Skin of body (tissue), 2 donors: ENCODE results near the gene PDXK. TPM values are rescaled to one million over a fixed set of nuclear protein-coding genes. Genes with fewer than 3 reads are reported as not detected.
"Not testable (repeated sequence)": the region's sequence is repeated elsewhere in the genome, so short reads cannot be mapped to it uniquely, and the experiment has no call there.

Source experiments
- DNase-seq: peaks from one replicate; lab custom pipeline; 2025; lab: John Stamatoyannopoulos, UW
- total RNA-seq: library from RNA; depleted of rRNA; stranded (reverse); fragments of >200 nt; gene quantifications from one replicate; pipeline ENCODE4 v1.2.3, GENCODE V29; 2014

Gene PDXK
- total RNA-seq, result 38.8 TPM

DNA sequence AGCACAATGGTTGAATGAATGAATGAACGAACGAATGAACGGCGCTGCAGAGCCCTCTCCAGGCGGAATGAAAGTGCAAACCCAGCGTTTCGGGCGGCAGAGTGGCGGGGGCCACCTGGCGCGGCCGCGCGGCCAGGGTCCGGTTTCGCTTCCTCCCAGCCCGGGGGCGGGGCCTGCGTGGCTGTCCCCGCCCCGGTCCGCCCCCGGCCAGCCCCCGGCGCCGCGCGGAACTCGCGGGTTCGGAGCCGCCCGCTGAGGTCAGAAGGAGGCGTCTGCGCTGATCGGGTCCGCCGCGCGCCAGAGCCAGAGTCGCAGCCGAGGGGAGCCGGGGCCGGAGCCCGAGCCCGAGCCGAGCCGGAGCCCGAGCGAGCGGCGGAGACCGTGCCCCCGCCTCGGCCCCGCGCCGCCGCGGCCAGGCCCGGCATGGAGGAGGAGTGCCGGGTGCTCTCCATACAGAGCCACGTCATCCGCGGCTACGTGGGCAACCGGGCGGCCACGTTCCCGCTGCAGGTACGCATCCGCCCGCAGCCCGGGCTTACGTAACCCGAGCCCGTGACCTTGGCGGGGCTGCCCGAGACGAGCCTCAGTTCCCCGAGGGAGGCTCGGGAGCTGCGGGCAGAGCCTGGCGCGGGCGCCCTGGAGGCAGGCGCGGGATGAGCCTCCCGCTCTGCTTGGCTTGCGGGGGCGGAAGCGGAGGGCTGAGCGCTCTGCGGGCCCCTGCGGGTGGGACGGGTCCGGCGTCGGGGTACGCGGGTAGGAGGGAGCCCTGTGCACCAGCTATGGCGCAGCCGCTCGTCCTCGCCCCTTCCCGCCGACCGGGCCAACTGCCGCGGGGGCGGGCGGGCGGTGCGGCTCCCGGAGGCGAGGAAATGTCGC lies at the start of gene PDXK:
PDXK (plus strand) TSS at position 258 of the 876 bp plus-strand sequence; CDS start at position 424, 166 bp downstream.
- DNase-seq, result peak; percentile 42

DNA sequence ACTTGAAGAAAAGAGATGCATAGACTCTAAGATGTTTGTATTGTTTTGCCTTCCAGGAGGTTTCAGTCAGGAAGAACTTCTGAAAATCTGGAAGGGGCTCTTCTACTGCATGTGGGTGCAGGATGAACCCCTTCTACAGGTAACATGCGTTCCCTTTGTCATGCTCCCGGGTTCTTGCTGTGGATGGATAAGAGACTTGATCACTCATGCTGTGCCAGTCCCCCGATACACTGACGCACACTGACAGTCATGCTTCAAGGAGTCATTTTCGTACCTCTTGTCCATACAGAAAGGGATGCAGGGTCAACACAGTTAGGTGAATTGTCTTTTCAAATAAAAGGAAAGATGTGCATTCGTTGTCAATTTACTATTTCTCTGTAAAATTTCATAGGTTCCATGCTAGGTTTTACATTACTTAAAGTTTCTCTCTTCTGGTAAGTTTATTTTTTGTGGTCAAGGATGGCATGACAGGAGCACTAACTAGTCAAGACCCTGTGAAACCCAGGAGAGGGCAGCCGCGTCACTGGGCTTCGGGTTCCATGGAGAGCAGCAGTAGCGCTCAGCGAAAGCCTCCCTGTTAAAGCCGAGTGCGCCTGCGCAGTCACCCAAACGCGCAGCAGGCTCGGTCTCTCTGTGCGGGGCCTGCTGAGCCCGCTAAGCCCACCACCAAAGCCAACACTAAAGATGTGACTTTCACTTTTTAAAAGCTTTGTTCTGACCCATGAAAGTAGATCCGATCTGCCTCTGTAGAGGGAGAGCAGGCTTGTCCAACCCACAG lies 48.9 kb upstream of the PDXK start:
- DNase-seq, result no peak

DNA sequence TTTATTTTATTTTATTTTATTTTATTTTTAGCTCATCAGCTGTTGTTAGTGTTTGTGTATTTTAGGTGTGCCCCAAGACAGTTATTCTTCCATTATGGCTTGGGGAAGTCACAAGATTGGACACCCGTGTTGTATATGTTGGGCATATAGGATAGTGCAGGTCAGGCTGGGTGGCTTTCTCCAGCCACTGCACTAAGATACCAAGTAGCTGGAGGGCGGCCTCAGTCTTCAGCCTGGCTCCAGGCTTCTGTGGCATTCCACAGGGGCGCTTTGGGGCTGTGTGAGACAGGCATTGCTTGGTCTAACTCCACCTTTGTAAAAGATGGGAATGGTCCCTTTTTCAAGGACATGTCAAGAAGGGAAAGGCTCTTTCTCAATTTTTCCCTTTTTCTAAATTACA lies 43.1 kb upstream of the PDXK start:
- no peak for DNase-seq

DNA sequence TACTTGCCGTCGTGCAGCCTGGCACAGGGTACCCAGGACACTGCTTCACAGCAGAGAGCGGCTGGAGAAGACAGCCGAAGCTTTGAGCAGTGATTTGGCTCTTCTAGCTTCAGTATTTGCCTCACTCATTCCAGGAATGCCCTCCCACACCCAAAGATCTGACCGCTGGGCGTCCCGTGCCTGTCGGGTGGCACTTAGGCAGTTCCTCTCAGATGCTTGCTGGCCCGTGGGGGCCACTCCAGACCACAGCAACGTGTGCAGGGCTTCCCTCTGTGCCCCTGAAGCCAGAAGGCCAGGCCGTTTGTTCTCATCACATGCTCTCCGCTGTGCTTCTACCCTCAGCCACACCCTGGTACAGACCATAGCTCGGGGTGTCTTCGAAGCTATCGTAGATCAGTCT lies 42.5 kb upstream of the PDXK start:
- DNase-seq, result no peak

DNA sequence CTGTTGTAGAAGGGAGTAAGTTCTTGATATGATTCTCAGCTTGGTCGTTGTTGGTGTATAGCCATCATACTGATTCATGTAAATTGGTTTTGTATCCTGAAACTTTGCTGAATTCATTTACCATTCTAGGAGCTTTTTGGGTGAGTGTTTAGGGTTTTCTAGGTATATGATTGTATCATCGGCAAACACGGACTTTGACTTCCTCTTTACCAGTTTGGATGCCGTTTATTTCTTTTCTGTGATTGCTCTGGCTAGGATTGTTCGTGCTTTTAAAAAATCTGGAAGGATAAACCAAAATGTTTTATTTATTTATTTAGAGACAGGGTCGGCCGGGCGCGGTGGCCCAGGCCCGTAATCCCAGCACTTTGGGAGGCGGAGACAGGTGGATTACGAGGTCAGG lies 39.0 kb upstream of the PDXK start:
- no peak for DNase-seq

DNA sequence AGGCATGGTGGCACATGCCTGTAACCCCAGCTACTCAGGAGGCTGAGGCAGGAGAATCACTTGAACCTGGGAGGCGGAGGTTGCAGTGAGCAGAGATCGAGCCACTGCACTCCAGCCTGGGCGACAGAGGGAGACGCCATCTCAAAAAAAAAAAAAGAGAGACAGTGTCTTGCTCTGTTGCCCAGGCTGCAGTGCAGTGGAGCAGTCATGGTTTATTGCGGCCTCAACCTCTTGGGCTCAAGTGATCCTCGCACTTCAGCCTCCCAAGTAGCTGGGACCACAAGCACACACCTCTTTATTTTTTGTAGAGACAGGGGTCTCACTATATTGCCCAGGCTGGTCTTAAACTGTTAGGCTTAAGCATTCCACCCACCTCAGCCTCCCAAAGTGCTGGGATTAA lies 38.5 kb upstream of the PDXK start:
- not testable (repeated sequence) for DNase-seq

DNA sequence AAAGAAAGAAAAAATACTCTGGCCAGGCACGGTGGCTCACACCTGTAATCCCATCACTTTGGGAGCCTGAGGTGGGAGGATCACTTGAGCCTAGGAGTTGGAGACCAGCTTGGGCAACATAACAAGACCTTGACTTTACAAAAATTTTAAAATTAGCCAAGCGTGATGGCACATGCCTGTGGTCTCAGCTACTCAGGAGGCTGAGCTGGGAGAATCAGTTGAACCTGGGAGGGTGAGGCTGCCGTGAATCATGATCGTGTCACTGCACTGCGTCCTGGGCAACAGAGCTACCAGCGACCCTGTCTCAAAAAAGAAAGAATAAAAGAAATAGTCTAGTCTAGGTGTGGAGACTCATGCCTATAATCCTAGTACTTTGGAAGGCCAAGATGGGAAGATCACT lies 37.3 kb upstream of the PDXK start:
- DNase-seq, result no peak

DNA sequence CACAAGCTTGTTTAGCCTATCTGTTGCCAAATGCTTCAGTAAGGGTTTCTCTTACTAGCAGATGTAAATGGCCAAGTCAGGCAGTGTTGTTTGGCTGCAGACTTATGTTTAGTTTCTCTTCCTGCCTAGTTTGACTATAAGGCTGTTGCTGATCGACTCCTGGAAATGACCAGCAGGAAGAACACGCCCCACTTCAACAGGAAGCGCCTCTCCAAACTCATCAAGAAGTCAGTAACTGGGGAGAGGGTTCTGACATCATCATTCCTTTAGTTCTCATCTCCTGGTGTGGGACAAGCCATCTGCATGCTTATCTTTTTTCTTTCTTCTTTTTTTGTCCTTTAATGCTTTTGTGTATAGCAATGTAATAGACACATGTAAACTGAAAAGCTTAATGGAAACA lies 34.5 kb upstream of the PDXK start:
- no peak for DNase-seq

DNA sequence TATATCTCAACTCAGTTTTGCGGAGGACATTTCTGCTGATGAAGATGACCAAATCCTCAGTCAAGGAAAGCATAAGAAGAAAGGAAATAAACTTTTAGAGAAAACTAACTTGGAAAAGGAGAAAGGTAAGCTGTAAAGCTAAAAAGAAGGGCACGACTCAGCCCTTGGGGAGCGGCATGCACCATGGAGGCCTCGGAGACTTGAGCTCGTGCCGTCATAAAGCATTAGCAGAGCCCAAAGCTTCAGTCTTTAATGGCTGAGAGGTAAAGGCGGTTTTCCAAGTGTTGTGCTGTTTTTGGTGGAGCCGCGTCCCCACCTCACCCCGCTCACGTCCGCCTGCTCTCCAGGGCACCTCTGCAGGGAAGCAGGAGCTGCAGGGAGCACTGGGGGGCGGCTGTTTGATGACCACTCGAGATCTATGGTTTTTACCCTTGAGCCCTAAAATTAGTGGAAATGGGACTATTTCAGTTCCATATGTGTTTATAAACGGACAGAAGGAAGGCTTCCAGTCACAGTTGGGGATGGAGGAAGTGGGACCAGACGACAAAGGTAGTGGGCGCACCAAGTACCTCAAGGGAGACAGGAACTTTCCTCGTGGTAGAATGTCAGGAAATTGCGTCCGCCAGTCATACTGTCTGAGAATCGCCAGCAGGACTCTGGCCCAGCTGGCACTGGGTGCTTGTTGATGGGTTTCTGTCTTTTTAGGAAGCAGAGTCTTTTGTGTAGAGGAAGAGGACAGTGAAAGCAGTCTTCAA lies 31.9 kb upstream of the PDXK start:
- no peak for DNase-seq

DNA sequence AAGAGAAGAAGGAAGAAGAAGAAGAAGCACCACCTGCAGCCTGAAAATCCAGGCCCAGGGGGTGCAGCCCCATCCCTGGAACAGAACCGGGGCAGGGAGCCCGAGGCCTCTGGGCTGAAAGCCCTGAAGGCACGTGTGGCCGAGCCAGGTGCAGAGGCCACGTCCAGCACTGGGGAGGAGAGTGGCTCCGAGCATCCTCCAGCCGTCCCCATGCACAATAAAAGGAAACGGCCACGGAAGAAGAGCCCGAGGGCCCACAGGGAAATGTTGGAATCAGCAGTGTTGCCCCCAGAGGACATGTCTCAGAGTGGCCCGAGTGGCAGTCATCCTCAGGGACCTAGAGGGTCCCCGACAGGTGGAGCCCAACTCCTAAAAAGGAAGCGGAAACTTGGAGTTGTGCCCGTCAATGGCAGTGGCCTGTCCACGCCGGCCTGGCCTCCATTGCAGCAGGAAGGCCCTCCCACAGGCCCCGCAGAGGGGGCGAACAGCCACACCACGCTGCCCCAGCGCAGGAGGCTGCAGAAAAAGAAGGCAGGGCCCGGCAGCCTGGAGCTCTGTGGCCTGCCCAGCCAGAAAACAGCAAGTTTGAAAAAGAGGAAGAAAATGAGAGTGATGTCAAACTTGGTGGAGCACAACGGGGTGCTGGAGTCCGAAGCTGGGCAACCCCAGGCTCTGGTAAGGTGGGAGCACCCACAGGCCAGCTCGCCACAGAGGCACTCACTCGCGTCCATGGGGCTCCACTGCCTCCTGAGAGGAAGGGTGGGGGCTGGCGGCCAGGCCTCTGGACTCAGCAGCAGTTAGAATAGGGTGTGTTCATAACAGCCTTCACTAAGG lies 31.1 kb upstream of the PDXK start:
- no peak for DNase-seq

DNA sequence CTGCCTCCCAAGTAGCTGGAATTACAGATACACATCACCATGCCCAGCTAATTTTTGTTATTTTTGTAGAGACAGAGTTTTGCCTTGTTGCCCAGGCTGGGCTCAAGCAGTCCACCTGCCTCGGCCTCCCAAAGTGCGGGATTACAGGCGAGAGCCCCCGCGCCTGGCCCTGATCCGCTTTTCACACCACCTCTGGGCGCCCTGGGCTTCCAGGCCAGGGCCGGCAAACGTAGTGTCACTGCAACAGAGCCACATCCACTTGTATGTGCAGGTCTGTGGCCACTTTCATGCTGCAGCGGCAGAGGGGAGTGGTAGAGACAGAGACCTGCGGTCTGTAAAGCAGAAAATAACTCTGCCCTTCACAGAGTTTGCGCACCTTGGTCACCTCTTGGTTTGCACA lies 30.0 kb upstream of the PDXK start:
- DNase-seq, result no peak

DNA sequence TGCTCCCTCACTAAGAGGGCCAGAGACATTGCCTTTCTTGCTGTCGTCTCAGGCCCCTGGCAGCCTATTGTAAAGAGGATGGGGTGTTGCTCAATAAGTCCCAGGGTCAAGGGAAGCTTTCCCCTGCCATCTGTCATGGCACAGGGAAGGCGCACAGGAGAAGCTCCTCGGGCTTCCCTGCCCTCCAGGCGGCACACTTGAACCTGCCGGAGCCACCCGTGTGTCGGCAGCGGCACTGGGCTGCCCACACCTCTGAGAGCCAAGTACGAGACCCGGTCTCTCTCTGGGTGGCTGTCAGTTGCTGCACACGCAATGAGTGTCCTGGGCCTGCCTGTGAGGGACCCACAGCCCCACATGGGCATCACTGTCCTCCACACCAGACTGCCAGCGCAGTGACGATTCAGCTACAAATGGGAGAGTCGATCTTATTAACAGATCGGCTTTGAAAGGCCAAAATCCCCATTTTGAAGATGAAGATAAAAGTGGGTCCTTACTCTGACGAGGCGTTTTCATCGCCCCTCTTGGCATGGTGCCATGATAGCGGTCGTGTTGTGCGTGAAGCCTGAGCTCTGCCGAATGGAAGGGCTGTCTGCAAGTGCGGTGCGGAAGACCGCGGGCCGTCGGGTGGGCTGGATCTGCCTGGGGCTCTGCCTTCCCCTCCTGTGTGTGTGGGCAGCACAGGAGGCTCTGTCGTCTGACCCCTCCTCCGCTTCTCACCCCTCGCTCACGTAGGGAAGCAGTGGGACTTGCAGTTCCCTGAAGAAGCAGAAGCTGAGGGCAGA lies 29.2 kb upstream of the PDXK start:
- DNase-seq, result no peak

DNA sequence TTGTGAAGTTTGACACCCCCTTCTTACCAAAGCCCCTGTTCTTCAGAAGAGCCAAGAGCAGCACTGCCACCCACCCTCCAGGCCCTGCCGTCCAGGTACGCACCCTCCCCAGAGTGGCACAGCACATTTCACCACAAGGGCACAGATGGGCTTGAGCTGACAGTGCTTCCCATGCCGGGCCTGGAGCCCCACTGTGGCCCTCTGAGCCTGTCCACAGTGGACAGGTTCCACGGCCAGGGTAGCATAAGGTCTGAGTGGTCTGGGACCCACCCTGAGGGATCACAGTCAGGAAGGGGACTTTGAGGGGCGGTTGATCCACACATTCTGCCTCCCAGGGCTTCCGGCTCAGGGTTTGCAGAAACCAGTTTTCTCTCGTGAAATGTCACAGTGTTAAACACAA lies 28.6 kb upstream of the PDXK start:
- DNase-seq, result no peak

DNA sequence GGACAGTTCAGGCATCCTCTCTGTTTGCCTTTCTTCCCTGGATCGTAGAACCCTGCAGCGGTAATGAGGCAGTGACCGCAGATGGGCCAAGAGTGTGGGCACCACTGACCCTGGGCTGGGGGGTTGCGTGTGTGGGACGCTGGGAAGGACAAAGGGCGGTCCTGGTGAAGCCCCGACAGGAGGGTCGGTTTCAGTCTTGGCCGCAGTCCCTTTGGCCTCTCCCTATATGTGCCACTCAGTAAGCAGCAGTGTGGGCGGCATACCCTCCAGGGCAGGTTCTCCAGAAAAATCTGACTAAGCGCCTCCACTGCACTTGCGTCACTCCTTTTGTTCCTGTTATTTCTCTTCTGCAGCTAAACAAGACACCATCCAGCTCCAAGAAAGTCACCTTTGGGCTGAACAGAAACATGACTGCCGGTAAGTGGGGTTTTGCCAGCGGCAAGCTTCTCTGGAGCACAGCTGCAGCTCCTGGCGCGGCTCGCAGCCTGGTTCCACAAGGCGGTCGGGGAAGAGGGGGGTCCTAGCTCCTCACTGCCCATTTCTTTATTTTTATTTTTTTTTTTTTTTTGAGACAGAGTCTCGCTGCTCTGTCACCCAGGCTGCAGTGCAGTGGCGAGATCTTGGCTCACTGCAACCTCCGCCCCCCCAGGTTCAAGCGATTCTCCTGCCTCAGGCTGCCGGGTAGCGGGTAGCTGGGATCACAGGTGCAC lies 27.7 kb upstream of the PDXK start:
- no peak for DNase-seq

DNA sequence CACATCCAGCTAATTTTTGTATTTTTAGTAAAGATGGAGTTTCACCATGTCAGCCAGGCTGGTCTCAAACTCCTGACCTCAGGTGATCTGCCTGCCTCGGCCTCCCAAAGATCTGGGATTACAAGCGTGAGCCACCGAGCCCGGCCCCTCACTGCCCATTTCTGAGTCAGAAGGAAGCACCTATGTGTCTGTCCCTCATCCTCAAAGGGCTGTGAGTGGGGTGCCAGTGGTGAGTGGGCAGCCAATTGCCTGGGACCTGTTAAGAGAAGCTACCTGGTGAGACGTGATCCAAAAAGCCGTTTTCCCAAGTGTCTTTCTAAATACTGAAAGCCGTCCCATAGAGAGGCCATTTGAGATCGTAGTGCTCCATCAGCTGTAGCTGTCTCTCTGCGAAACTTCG lies 27.1 kb upstream of the PDXK start:
- no peak for DNase-seq

DNA sequence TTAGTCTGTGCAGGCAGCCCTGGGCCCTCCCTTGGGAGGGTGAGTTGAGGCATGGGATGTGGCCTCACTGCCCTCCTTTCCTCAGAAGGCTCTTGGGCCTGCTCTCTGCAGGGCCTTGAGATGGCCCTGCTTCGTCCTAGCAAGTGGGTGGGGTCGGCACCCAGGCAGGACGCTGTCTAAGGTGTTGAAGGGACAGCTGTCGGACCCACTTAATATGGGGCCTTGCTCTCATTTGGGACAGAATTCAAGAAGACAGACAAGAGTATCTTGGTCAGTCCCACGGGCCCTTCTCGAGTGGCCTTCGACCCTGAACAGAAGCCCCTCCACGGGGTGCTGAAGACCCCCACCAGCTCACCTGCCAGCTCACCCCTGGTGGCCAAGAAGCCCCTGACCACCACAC lies 26.0 kb upstream of the PDXK start:
- no peak for DNase-seq

DNA sequence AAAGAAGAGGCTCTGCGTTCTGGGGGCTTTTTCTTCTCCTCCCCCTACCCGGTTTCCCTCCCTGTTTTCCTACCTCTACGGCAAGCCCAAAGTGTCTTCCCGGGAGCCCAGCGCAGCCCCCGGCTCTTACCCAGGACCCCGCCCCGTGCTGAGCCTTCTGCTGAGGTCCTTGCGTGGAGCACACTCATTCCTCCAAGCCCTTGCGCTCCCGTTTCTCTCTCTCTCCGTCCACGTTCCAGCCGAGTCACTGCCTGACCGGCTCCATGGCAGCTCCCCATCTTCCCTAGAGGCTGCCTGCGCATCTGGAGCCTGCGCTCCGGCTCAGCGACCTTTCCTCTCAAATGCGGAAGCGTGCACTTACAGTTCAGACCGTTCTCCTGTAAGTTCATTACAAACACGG lies 24.9 kb upstream of the PDXK start:
- no peak for DNase-seq

DNA sequence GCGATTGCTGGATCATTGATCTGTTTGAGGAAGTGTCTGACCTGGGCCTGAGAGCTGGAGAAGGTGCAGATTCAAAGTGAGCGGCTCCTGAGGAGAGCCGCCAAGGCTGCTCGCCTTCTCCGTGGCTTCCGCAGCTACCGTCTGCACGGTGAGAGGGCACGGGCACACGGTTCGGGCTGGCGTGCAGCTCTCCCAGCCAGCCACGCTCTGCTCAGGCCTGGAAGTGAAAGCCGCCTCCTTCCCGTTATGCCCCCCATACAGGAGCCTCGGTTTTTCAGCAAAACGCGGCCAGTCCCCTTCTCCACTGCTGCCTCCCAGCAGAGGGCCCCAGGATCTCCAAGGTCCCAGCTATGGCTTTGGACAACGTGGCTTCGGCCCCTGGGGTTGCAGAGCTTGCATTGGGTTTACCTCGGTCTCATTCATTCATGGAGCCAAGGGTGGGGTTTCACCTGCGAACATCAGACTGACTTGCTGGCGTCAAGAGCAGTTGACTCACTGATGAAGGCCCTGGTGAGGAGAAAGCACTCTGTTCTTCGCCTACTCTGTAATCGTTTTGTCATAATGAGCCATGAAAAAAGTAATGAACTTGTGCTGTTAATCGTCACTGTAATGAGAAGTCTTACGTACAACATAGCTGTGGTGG lies 24.4 kb upstream of the PDXK start:
- DNase-seq, result no peak

DNA sequence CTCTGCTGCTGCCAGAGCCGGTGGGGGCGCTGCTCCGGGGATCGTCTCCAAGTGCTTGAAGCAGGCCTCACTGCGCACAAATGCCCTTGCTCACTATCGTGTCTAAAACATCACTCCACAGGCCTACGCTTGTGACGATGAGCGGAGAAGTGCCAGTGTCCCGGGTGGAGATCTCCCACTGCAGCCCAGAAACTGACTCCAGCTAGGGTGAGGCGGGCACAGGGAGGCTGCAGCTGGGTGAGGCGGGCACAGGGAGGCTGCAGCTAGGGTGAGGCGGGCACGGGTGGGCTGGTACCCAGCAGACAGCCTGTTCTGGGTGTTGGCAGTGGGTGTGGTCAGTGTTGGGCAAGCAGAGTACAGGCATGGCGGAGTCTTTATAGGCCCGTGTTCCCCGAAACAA lies 22.7 kb upstream of the PDXK start:
- DNase-seq, result no peak
